ENCODE measurements around the gene SORL1-AS1.

Gene SORL1-AS1

DNA sequence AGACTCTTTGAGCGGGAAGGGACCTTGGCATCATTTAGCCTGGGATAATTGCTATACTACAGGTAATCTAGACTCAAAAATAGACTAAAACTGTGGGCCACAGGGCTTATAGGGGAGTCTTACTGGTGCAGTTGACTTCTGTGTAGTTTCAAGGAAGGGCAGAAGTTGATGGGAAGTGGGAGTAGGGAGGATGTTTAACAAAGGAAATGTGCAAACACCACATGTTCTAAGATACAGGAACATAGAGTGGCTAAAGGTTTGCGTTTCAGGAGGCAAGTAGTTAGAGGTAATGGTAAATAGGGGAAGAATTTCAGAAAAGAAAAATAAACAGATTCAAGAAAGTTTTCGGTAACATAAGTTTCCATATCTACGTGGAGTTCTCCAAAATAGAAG lies 15.1 kb downstream of the SORL1-AS1 start:
- Histone ChIP-seq H3K27ac (replicated peaks) (peak overlapping the region; percentile 73), H3K27me3 (ENCODE audit: insufficient read depth, poor library complexity, severe bottlenecking) (no peaks in the 10 kb centered on the region), H3K4me3 (replicated peaks; ENCODE audit: insufficient read depth, low read length) (no peak overlapping the region)
- DNase-seq (ENCODE audit: low read depth in 1 of 2, low spot score in 1 of 2) = peak in 1 of 2 experiments; percentile 45
- TF ChIP-seq POLR2AphosphoS5 (IDR thresholded peaks at IDR 0.05; ENCODE audit: low read depth) (no peak), SPI1 (IDR thresholded peaks at IDR 0.05; ENCODE audit: borderline replicate concordance, low read depth) (peak; percentile 45; the same call in 1 of the 2 replicates)

DNA sequence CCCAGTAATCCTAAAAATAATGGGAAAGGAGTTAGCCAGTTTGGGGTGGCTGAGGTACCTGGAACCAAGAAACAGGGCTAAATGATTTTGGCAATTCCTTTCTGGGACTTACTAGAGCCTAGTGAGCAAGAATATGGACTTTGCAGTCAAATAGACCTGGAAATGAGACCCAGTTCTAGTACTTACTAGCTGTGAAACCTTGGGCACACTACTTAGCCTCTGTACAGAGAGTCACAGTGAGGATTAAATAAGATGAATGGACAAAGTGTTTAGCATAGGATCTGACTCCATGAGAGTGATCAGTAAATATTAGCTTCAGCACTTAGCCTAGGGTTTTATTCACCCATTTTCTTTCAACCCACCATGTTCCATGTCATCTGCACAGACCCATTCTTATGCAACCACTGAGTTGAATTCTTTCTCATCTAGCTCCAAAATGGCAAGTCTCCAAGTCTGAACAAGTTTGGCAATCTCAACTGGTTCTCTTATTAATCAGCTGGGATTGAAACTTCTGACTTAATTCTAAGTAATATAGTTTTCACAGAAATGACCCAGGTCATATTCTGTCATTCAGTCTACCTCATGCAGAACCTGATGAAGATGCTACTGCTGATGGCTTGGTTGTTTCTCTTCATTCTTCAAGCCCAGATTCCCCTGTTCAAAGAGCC lies 15.6 kb downstream of the SORL1-AS1 start:
- TF ChIP-seq, protein P1, sequence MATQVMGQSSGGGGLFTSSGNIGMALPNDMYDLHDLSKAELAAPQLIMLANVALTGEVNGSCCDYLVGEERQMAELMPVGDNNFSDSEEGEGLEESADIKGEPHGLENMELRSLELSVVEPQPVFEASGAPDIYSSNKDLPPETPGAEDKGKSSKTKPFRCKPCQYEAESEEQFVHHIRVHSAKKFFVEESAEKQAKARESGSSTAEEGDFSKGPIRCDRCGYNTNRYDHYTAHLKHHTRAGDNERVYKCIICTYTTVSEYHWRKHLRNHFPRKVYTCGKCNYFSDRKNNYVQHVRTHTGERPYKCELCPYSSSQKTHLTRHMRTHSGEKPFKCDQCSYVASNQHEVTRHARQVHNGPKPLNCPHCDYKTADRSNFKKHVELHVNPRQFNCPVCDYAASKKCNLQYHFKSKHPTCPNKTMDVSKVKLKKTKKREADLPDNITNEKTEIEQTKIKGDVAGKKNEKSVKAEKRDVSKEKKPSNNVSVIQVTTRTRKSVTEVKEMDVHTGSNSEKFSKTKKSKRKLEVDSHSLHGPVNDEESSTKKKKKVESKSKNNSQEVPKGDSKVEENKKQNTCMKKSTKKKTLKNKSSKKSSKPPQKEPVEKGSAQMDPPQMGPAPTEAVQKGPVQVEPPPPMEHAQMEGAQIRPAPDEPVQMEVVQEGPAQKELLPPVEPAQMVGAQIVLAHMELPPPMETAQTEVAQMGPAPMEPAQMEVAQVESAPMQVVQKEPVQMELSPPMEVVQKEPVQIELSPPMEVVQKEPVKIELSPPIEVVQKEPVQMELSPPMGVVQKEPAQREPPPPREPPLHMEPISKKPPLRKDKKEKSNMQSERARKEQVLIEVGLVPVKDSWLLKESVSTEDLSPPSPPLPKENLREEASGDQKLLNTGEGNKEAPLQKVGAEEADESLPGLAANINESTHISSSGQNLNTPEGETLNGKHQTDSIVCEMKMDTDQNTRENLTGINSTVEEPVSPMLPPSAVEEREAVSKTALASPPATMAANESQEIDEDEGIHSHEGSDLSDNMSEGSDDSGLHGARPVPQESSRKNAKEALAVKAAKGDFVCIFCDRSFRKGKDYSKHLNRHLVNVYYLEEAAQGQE (IDR thresholded peaks at IDR 0.05; ENCODE audit: insufficient replicate concordance, low read depth) = no peak
- no peak for TF ChIP-seq POLR2AphosphoS5 (IDR thresholded peaks at IDR 0.05; ENCODE audit: low read depth)
- TF ChIP-seq, protein P2, sequence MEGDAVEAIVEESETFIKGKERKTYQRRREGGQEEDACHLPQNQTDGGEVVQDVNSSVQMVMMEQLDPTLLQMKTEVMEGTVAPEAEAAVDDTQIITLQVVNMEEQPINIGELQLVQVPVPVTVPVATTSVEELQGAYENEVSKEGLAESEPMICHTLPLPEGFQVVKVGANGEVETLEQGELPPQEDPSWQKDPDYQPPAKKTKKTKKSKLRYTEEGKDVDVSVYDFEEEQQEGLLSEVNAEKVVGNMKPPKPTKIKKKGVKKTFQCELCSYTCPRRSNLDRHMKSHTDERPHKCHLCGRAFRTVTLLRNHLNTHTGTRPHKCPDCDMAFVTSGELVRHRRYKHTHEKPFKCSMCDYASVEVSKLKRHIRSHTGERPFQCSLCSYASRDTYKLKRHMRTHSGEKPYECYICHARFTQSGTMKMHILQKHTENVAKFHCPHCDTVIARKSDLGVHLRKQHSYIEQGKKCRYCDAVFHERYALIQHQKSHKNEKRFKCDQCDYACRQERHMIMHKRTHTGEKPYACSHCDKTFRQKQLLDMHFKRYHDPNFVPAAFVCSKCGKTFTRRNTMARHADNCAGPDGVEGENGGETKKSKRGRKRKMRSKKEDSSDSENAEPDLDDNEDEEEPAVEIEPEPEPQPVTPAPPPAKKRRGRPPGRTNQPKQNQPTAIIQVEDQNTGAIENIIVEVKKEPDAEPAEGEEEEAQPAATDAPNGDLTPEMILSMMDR (IDR thresholded peaks at IDR 0.05; ENCODE audit: insufficient read depth, low read length) = no peak
- TF ChIP-seq GABPA (IDR thresholded peaks at IDR 0.05; ENCODE audit: low read depth) = no peak
- Histone ChIP-seq H3K27me3 (ENCODE audit: insufficient read depth, poor library complexity, severe bottlenecking) (no peaks in the 10 kb centered on the region), H3K4me3 (replicated peaks; ENCODE audit: insufficient read depth, low read length) (no peak overlapping the region), H3K27ac (replicated peaks) (peak overlapping the region; percentile 73)
- peak; percentile 60 to 77 for DNase-seq (ENCODE audit: low read depth in 1 of 2, low spot score in 1 of 2)

DNA sequence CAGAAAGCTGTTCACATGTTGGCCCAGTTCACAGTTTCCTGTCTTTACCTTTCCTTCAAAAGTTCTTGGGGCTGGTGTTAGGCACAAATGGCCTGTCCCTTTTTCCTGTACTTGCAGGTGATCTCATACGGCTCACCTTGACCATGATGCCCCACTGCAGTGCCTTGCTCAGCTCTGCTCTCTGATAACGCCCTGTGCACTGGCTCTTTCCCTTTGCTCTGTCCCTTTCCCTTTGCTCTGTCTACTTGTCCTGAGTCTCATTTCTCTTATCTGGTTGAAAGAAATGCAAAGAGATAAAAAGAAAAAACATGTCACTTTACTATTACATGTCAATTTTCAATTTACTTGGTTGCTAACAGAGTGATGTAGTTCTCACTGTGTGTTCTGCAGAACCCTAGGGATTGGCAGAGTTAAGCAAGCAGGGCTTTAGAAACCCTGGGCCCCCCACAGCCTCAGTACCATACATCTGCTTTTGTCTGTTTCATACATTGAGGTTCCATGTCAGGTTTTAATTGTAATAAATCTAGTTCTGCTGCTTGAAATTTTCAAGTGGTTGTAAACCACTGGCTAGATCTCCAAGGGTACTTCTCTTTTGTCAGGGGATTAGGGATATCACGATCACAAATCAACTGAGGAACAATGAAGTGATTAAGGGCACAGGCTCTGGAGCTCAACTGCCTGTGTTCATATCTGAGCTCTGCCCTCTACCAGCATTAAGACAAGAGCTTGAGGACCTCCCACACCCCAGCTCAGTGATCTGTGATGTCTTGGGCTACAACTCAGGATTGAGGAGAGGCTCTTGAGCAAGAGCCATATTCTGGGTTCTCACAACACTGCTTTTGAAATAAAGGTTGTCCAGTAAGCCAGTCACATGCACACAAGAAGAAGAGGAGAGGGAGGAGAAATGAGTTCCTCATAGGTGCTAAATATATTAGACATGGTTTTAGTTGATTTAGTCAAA lies 16.9 kb downstream of the SORL1-AS1 start:
- no peaks in the 10 kb centered on the region for H3K27me3 ChIP-seq (ENCODE audit: insufficient read depth, poor library complexity, severe bottlenecking)
- TF ChIP-seq POLR2AphosphoS5 (IDR thresholded peaks at IDR 0.05; ENCODE audit: low read depth) = peak; percentile 21; the same call in 1 of the 2 replicates
- TF ChIP-seq, protein P2 (IDR thresholded peaks at IDR 0.05; ENCODE audit: insufficient read depth, low read length) = no peak
- peak; percentile 64; the same call in 1 of the 2 replicates for TF ChIP-seq SPI1 (IDR thresholded peaks at IDR 0.05; ENCODE audit: borderline replicate concordance, low read depth)
- peak overlapping the region; percentile 73 for H3K27ac ChIP-seq (replicated peaks)
- DNase-seq (ENCODE audit: low read depth in 1 of 2, low spot score in 1 of 2) = peak; percentile 73 to 89
- no peak overlapping the region for H3K4me3 ChIP-seq (replicated peaks; ENCODE audit: insufficient read depth, low read length)

DNA sequence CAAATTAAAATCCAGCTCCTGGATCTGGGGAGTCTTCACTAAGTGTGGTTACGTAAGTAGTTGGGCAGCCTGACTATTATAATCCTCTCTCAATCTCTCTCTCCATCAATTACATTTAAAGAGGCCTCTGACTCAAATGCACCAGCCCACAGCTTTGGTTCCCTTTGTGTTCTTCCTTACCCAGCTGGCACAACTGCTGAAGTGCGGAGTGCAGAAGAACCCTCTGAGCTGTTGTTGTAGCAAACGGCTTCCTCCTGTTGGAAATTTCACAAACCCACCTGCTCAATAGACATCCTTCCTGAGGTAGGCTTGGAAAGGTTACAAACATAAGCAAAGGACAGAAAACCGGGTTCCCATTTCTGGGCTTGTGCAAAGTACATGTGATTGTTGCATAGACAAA lies 17.6 kb downstream of the SORL1-AS1 start:
- H3K27ac ChIP-seq (replicated peaks) = peak overlapping the region; percentile 73

DNA sequence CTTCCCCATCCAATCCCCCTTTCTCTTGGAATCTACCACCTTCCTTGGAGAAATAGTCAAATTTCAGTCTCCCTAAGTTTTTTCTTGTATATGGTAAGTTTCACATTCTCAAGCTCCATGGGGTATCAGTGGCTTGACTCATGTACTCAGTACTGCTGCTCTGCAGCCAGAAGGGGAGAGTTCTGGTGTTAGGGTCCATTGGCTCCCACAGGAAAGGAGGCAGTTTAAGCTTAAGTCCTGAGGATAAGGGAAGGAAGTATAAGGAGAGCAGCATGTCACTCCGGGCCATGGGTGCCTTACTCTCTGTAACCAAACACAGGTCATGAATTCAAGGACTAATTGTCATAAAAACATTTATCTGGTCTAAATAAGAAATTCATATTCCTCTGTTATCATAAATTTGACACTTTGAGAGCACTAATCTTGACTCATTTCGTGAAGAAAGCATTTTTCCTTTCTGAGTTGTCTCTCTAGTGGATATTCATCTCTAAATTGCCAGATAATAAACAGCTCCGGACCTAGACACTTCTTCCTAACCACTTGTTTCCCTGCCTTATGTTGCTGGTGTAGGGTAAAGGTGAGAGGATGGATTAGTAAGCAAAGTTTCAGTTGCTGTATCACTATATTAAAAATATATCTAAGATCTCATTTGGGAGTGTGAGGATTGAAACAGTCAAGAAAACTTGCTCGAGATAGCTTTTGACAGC lies 20.8 kb downstream of the SORL1-AS1 start:
- no peak overlapping the region for H3K4me3 ChIP-seq (replicated peaks; ENCODE audit: insufficient read depth, low read length)
- TF ChIP-seq, protein P1 (IDR thresholded peaks at IDR 0.05; ENCODE audit: insufficient replicate concordance, low read depth) = no peak
- TF ChIP-seq, protein P2 (IDR thresholded peaks at IDR 0.05; ENCODE audit: insufficient read depth, low read length) = no peak
- TF ChIP-seq GABPA (IDR thresholded peaks at IDR 0.05; ENCODE audit: low read depth) = no peak
- no peak for TF ChIP-seq SPI1 (IDR thresholded peaks at IDR 0.05; ENCODE audit: borderline replicate concordance, low read depth)
- no peak for TF ChIP-seq POLR2AphosphoS5 (IDR thresholded peaks at IDR 0.05; ENCODE audit: low read depth)
- no peak overlapping the region for H3K27ac ChIP-seq (replicated peaks)

More for the DNA sequence above, 17.6 kb downstream of the SORL1-AS1 start:
- Histone ChIP-seq H3K27me3 (ENCODE audit: insufficient read depth, poor library complexity, severe bottlenecking) (no peaks in the 10 kb centered on the region), H3K4me3 (replicated peaks; ENCODE audit: insufficient read depth, low read length) (no peak overlapping the region)
- TF ChIP-seq SPI1 (IDR thresholded peaks at IDR 0.05; ENCODE audit: borderline replicate concordance, low read depth) = peak; percentile 4; the same call in 1 of the 2 replicates
- no peak for TF ChIP-seq POLR2AphosphoS5 (IDR thresholded peaks at IDR 0.05; ENCODE audit: low read depth)
- peak; percentile 84 to 88 for DNase-seq (ENCODE audit: low read depth in 1 of 2, low spot score in 1 of 2)

More for the DNA sequence above, 20.8 kb downstream of the SORL1-AS1 start:
- DNase-seq (ENCODE audit: low read depth in 1 of 2, low spot score in 1 of 2) = no peak
- no peaks in the 10 kb centered on the region for H3K27me3 ChIP-seq (ENCODE audit: insufficient read depth, poor library complexity, severe bottlenecking)
